NCI-H1092 (cell line): Measurements from ENCODE around the gene NF1.
"Not testable (repeated sequence)": the region's sequence is repeated elsewhere in the genome, so short reads cannot be mapped to it uniquely, and the experiment has no call there.

Experiments
- DNase-seq: peaks from one replicate; lab custom pipeline; 2025; lab: John Stamatoyannopoulos, UW

Gene NF1

DNA sequence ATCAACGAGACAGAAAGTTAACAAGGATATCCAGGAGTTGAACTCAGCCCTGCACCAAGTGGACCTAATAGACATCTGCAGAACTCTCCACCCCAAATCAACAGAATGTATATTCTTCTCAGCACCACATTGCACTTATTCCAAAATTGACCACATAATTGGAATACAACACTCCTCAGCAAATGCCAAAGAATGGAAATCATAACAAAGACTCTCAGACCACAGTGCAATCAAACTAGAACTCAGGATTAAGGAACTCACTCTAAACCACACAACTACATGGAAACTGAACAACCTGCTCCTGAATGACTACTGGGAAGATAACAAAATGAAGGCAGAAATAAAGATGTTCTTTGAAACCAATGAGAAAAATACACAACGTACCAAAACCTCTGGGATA, 84.2 kb downstream of the NF1 start:
- not testable (repeated sequence) for DNase-seq

DNA sequence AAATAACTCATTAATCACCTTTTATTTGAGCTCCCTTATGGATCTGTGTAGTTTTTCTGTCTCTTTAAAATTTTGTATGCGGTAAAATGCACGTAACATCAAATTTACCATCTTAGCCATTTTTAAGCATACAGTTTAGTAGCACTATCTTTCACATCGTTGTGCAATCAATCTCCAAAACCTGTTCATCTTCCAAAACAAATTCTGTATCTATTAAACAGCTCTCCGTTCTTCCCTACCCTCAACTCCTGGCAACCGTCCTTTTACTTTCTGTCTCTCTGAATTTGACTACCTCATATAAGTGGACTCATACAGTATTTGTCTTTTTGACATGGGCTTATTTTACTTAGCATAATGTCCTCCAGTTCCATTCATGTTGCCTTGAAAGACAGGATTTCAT, 100.5 kb downstream of the NF1 start:
- DNase-seq = no peak

- DNase-seq = no peak
Observed at GRCh38 chr17:31198026-31198425, 103.2 kb downstream of the NF1 start.

GRCh38 chr17:31198666-31199065, 103.9 kb downstream of the NF1 start:
- DNase-seq = not testable (repeated sequence)

DNA sequence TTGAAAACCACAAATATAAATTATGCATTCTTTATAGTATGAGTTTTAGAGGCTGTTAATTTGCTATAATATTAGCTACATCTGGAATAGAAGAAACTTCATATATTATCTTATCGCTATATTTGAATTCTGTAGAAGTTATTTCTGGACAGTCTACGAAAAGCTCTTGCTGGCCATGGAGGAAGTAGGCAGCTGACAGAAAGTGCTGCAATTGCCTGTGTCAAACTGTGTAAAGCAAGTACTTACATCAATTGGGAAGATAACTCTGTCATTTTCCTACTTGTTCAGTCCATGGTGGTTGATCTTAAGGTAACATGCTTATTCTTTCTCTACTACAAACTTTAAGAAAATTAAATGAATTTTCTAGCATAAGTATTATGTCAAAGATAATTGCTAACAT, 105.5 kb downstream of the NF1 start:
- DNase-seq = no peak

DNA sequence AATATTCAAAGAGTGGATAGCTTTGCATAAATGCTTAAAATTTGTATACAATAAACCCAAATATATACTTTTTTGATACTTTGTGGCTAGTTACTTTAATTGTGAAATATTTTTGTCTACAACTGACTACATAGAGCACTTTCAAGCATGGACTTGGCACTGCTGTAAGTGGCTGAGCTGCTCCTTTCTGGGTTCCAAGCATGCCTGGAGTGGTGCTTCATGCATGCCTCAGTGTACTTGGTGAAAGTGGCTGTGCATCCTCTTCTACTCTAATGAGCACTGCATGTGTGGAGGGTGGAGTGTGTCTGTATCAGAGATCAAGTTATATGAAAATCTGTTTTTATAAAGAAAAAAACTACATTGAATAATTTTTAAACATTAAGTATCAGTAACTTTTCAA, 108.2 kb downstream of the NF1 start:
- no peak for DNase-seq

DNA sequence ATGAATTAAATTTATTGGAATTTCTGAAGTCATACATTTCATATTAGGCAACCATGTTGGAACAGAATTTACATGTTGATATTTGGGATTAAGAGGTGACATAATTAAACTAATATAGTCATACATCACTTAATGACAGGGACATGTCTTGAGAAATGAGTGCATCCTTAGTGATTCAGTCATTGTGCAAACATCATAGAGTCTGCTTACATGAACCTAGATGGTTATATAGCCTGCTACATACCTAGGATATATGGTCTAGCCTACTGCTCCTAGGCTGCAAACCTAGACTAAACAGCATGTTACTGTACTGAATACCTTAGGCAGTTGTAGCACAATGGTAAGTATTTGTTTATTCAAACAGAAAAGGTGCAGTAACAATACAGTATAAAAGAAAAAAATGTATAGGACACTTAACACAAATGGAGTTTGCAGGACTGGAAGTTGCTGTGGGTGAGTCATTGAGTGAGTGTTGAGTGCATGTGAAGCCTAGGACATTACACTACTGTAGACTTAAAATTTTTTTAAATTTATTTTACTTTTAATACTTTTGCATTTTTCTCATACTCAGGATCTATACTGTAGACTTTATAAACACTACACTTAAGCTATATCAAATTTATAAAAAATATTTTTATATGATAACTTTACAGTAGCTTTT, 116.7 kb downstream of the NF1 start:
- no peak for DNase-seq

- peak; percentile 2 for DNase-seq
Observed at GRCh38 chr17:31216031-31216751, 121.4 kb downstream of the NF1 start.

GRCh38 chr17:31224366-31224765, 129.6 kb downstream of the NF1 start:
- no peak for DNase-seq

GRCh38 chr17:31225831-31226230, 131.1 kb downstream of the NF1 start:
- no peak for DNase-seq

GRCh38 chr17:31226373-31226772, 131.6 kb downstream of the NF1 start:
- DNase-seq = no peak

DNA sequence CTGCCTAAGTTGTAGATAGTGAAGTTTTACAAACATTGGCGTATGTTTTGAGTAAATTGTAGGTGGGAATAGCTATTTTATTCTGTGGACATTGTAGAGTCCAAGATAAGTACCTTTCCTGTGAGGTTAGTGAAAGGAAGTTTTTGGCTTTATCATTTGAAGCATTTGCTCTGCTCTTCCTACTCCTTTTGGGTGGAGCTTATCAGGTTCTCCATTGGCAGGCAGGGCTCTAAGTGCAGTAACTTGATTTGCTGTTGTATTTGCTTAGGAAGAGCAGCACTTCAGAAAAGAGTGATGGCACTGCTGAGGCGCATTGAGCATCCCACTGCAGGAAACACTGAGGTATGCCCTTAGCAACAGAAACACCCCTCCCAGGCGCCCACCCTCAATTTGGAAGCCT, 132.2 kb downstream of the NF1 start:
- DNase-seq = no peak

GRCh38 chr17:31231852-31232251, 137.1 kb downstream of the NF1 start:
- DNase-seq = no peak

- DNase-seq = no peak
Observed at GRCh38 chr17:31235110-31235509, 140.3 kb downstream of the NF1 start.

DNA sequence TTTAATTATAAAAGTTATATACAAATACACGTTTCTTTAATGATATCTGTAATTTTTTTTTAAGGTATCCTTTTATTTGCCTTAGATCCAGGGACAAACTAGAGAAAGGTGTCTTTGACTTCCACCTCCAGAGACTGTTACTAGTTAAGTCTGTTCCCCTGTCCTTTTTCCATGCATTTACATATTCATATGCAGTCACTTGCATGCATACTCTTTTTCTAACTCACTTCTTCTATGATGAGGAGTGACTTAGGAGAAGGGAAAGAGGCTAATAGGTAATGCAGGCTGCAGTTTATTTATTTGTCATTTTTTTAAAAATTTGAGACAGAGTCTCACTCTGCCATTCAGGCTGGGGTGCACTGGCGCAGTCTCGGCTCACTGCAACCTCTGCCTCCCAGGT, 141.4 kb downstream of the NF1 start:
- no peak for DNase-seq

- DNase-seq = no peak
Observed at GRCh38 chr17:31236712-31237111, 141.9 kb downstream of the NF1 start.

GRCh38 chr17:31241116-31241515, 146.3 kb downstream of the NF1 start:
- no peak for DNase-seq

- no peak for DNase-seq
Observed at GRCh38 chr17:31248986-31249834, 154.4 kb downstream of the NF1 start.

- DNase-seq = no peak
Observed at GRCh38 chr17:31249835-31250141, 155.0 kb downstream of the NF1 start.

DNA sequence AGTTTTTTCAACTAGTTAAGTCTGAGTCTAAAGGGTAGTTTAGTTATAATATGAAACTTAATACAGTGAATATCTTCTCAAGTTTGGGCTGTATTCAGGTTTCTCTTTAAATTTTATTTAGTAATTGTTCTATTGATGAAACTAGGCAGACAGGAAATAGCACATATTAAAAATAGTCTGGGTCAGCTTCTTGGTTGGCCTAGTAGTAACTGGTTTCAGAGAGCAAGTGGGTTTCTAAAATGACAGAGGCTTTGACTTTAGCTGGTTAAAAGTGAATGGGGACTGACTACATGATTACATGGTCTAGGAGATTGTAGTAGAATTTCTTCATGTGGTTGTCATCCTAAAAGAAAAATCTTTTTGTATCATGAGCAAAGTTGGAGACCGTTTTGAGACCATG, 155.5 kb downstream of the NF1 start:
- no peak for DNase-seq

DNA sequence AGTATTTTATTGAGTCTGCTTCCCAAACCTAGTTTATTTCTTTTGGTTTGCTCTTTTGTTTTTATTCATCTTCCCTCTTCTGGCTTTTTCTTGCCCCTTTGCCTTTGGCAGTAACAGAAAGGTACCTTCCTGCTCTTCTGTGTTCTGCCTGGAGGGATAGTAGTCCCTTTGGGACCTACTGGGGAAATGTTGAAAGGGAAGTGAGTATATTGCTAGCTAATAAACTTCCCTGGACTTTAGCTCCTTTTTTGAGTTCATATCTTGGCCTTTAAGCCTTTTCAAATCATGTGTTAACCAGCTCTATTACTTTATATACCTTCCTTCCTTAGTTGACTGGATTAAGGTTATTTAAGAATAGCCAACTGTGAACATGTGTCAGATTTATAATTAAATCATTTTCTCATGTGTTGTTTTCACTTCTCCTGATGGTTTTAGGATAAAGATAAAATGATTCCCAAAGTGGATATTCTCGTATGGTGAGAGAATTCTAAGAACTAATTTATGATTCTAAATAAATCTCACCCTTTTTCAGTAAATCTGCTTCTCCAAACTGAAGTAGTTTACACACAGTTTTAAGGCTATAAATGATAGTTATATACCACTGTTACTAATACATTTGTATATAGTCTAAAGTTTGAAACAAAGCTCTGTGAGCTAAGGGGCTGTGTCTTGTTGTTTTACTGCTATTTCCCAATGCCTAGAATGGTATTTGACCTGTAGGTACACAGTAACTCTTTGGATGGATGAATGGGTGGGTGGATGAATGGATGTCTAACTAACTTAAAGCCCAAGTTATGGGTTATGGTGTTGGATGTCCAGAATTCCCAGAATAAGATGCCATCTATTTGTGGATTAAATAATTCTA, 156.6 kb downstream of the NF1 start:
- no peak for DNase-seq

DNA sequence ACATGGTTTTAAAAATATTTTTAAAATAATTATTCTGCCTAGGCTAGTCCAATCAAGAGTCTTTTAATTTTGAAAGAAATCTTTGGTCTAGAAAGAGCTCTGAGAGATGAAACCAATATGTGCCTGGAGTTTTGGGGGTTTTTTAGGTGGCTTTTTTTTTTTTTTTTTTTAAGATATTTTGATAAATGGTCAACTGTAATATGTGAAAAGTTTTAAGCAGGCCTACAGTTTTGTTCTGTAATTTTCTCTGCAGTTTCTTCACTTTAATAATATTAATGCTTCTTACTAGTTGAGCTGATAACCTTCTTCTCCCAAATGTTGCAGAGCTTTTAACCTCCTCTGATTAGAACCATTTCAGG, 157.2 kb downstream of the NF1 start:
- DNase-seq = no peak
